Upper lobe of right lung (tissue), 1 donor: Measurements from ENCODE around the gene FCN3. TPM values are rescaled to one million over a fixed set of nuclear protein-coding genes. Genes with fewer than 3 reads are reported as not detected.

Source experiments
- ATAC-seq: fragments of 200-7000 bp; cut with Tn5 transposase; one replicate; pipeline ENCODE4 v1.9.1; 2020; ENCODE audit warnings: mild to moderate bottlenecking, moderate library complexity
- DNase-seq: peaks from one replicate; pipeline ENCODE4 v3.0.0-alpha.2; 2020
- H3K27ac ChIP-seq: fragments of 200-600 bp; one replicate; pipeline ENCODE4 v1.8.0; 2022
- H3K27me3 ChIP-seq: fragments of 200-600 bp; one replicate; pipeline ENCODE4 v1.8.0; 2022; ENCODE audit warnings: mild to moderate bottlenecking
- H3K36me3 ChIP-seq: fragments of 200-600 bp; one replicate; pipeline ENCODE4 v1.8.0; 2022
- H3K4me1 ChIP-seq: fragments of 200-600 bp; one replicate; pipeline ENCODE4 v1.8.0; 2022
- H3K4me3 ChIP-seq: fragments of 200-600 bp; one replicate; pipeline ENCODE4 v1.8.0; 2022; ENCODE audit warnings: mild to moderate bottlenecking
- H3K9me3 ChIP-seq: fragments of 200-600 bp; one replicate; pipeline ENCODE4 v1.8.0; 2022
- CTCF ChIP-seq: fragments of 200-600 bp; IDR thresholded peaks from one replicate; pipeline ENCODE4 v1.8.0; 2022; ENCODE audit warnings: antibody characterized with exemption
- intact Hi-C: fragments of 100-400 bp; cut with DNase I; formaldehyde crosslinking; loops from one replicate; pipeline ENCODE4 v1.11.0; 2022
- total RNA-seq: library from RNA; stranded (reverse); fragmentation: NEBNext Ultra II Directional; extraction: Animal tissue kit (Norgen Biotek cat#: 25700); gene quantifications from one replicate; pipeline ENCODE4 v1.2.1, GENCODE V29; 2021
- donor health status: DM: no; HTN: yes; CAD: no; lungs with severe emphysema.

FCN3 gene
- total RNA-seq, 1 donor from 2014 or later: 826 TPM

DNA sequence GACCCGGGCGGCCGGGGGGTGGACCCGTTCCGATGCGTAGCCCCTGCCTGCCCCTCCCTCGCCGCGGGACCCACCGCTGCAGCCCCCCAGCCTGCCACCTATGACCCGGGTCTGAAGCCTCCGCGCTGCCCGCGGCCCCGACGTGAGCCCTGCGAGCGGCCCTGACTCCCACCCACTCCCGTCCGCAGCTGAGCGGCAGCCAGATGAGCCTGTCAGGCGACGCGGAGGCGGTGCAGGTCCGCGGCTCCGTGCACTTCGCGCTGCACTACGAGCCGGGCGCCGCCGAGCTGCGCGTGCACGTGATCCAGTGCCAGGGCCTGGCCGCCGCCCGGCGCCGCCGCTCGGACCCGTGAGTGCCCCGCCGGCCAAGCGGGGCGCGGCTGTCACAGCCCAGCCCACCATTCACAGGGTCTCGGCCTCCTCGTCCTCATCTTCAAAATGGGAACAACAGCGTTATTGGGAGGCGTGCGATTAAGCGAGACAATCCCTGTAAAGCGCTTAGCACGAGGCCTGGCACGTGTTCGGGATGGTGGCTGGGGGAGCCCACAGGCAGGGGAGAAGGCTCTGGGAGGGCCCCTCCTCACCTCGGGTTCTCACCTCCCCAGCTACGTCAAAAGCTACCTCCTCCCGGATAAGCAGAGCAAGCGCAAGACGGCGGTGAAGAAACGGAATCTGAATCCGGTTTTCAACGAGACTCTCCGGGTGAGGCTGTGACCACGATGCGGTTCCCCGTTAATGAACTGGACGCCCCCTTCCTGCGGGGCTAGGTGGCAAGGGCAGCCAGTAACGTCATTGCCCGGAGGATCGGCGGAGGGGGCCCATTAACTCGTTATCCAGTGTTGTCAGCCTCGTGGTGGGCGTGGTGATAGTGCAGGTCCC is 24.6 kb downstream of the FCN3 start:
- H3K4me1 ChIP-seq: peaks cover 13% of the 10 kb centered on the region
- peak overlapping the region; percentile 51 for H3K4me3 ChIP-seq
- TF ChIP-seq CTCF: no peak
- no peaks in the 10 kb centered on the region for H3K27me3 ChIP-seq
- no peak overlapping the region for H3K27ac ChIP-seq
- ATAC-seq (peak; percentile 81), DNase-seq (peak; percentile 90)
- peaks cover 18% of the 10 kb centered on the region for H3K36me3 ChIP-seq
- intact Hi-C loops: no loop called here
- no peaks in the 10 kb centered on the region for H3K9me3 ChIP-seq

DNA sequence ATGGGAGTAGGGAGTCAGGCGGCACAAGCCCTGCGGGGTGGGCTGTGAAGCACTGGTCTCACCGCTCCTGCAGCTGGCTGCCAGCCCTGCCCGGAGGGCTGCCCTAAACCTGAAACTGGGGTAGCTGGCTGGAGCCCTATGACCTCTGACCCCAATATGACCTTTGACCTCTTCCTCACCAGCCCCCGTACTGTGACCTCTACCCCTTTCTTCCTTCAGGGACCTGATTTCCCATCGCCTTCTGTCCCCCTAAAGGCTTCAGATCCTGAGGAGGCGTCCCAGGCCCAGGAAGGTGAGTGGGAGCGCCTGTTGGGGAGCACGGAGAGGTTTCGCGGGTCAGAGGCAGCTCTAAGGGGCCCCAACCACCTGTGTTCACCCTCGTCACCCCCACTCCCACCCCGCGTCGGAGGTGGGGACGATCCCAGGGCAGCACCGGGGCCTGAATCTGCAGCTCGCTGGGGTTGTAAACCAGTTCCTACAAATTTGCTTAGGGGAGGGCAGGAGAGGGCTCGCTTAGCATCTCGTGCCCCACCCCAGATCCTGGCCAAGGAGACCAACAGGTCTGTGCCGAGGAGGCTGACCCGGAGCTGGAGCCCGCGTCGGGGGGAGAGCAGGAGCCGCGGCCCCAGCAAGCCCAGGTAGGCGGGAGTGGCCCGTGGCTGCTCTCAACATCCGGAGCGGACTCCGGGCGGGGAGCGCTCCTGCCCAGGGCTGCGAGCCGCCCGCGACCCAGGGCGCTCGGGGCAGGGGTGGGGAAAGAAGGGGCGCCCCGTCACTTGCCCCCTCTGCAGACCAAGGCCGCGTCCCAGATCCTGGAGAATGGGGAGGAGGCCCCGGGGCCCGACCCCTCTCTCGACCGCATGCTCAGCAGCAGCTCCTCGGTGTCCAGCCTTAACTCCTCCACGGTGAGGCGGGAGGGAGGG is 25.5 kb downstream of the FCN3 start:
- TF ChIP-seq CTCF: no peak
- H3K9me3 ChIP-seq: no peaks in the 10 kb centered on the region
- H3K4me1 ChIP-seq: peaks cover 13% of the 10 kb centered on the region
- peak; percentile 85 for ATAC-seq
- no peaks in the 10 kb centered on the region for H3K27me3 ChIP-seq
- peak; percentile 91 for DNase-seq
- peak overlapping the region; percentile 51 for H3K4me3 ChIP-seq
- H3K36me3 ChIP-seq: peaks cover 10% of the 10 kb centered on the region
- no peak overlapping the region for H3K27ac ChIP-seq
- intact Hi-C loops: no loop called here

DNA sequence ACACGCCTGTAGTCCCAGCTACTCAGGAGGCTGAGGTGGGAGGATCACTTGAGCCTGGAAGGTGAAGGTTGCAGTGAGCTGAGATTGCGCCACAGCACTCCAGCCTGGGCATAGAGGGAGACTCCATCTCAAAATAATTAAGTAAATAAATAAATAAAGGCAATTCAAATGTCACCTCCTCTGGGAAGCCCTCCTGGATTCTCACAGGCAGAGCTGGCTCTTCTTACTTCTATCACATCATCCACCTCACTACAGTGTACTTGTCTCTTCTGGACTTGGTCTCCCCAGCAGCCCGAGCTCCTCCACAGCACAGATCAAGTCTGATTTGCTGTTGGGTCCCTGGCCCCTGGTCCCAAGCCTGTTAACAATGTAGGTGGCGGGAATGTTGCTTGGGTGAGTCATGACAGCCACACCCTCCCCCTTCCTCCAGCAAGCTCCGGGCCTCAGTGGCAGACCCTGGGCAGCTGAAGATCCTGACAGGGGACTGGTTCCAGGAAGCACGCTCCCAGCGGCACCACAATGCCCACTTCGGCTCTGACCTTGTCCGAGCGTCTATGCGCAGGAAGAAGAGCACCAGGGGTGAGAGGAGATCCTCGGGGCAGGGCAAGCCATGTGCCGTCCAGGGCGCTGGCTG is 27.5 kb downstream of the FCN3 start:
- no peak for TF ChIP-seq CTCF
- no peak overlapping the region for H3K27ac ChIP-seq
- DNase-seq: no peak
- H3K4me1 ChIP-seq: peaks cover 20% of the 10 kb centered on the region
- intact Hi-C loops: no loop called here
- H3K9me3 ChIP-seq: no peaks in the 10 kb centered on the region
- ATAC-seq: no peak
- H3K4me3 ChIP-seq: no peak overlapping the region
- no peaks in the 10 kb centered on the region for H3K27me3 ChIP-seq
- no peaks in the 10 kb centered on the region for H3K36me3 ChIP-seq

DNA sequence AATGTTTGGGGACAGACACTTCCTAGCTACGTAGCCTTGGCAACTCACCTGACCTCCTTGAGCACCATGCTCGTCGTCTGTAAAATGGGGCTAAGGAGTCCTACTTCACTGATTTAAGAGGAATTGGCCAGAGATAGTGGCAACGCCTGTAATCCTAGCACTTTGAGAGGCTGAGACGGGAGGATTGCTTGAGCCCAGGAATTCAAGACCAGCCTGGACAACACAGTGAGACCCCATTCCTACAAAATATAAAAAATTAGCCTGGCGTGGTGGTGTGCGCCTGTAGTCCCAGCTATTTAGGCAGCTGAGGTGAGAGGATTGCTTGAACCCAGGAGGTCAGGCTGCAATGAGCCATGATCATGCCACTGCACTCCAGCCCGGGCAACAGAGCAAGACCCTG is 28.3 kb downstream of the FCN3 start:
- intact Hi-C loops: no loop called here
- H3K9me3 ChIP-seq: no peaks in the 10 kb centered on the region

More for the DNA sequence above, 28.3 kb downstream of the FCN3 start:
- Histone ChIP-seq H3K4me3 (no peak overlapping the region), H3K27ac (no peak overlapping the region), H3K4me1 (peaks cover 21% of the 10 kb centered on the region), H3K36me3 (no peaks in the 10 kb centered on the region), H3K27me3 (no peaks in the 10 kb centered on the region)
- ATAC-seq: no peak
- no peak for DNase-seq
- no peak for TF ChIP-seq CTCF
